GM21529 (cell line): ENCODE data around the gene TMEM223.
"Not testable (repeated sequence)": the region's sequence is repeated elsewhere in the genome, so short reads cannot be mapped to it uniquely, and the experiment has no call there.

Experiments used
- ATAC-seq: cut with Tn5 transposase; IDR thresholded peaks from one replicate; pipeline ENCODE4 v1.9.1; 2021; ENCODE audit not compliant: unreplicated experiment

The TMEM223 gene

GRCh38 chr11:62791501-62792201 is at the start of gene TMEM223:
TMEM223 (minus strand) TSS chr11:62792006; CDS start chr11:62791994, 12 bp downstream.
- peak; percentile 62 for ATAC-seq

- not testable (repeated sequence) for ATAC-seq
Measured at GRCh38 chr11:62840721-62841360, 49.0 kb upstream of the TMEM223 start.

- peak; percentile 47 for ATAC-seq
Measured at GRCh38 chr11:62839050-62839945, 47.5 kb upstream of the TMEM223 start, which contains the start of gene WDR74. WDR74 (minus strand) TSS chr11:62839590; CDS start chr11:62839570, 20 bp downstream.

- no peak for ATAC-seq
Measured at GRCh38 chr11:62835336-62835735, 43.5 kb upstream of the TMEM223 start.

- peak; percentile 4 for ATAC-seq
Measured at GRCh38 chr11:62832336-62833234, 40.8 kb upstream of the TMEM223 start, which contains the start of gene TEX54. TEX54 (minus strand) TSS chr11:62832841.

GRCh38 chr11:62831520-62832335 is 39.9 kb upstream of the TMEM223 start, which contains the start of gene STX5:
STX5 (minus strand) TSS chr11:62832051; CDS start chr11:62831243, 808 bp downstream.
- ATAC-seq, result peak; percentile 77

- ATAC-seq, result no peak
Measured at GRCh38 chr11:62830904-62831519, 39.2 kb upstream of the TMEM223 start.

- not testable (repeated sequence) for ATAC-seq
Measured at GRCh38 chr11:62828130-62828529, 36.3 kb upstream of the TMEM223 start.

- no peak for ATAC-seq
Measured at GRCh38 chr11:62823677-62824076, 31.9 kb upstream of the TMEM223 start.

GRCh38 chr11:62817129-62817528 is 25.3 kb upstream of the TMEM223 start:
- ATAC-seq, result no peak

GRCh38 chr11:62816557-62816956 is 24.8 kb upstream of the TMEM223 start:
- no peak for ATAC-seq

- ATAC-seq, result no peak
Measured at GRCh38 chr11:62811659-62812058, 19.9 kb upstream of the TMEM223 start.

GRCh38 chr11:62810748-62811147 is 18.9 kb upstream of the TMEM223 start:
- no peak for ATAC-seq

- ATAC-seq, result no peak
Measured at GRCh38 chr11:62806611-62807121, 14.9 kb upstream of the TMEM223 start.

- no peak for ATAC-seq
Measured at GRCh38 chr11:62805961-62806441, 14.2 kb upstream of the TMEM223 start.

- peak; percentile 80 for ATAC-seq
Measured at GRCh38 chr11:62805076-62805892, 13.5 kb upstream of the TMEM223 start, which contains the start of gene NXF1. NXF1 (minus strand) TSS chr11:62805440; CDS start chr11:62805356, 84 bp downstream.

GRCh38 chr11:62804310-62805075 is 12.7 kb upstream of the TMEM223 start:
- no peak for ATAC-seq
